HG02938 (cell line): Measurements from ENCODE around the gene DLX1.
"Not testable (repeated sequence)": the region's sequence is repeated elsewhere in the genome, so short reads cannot be mapped to it uniquely, and the experiment has no call there.

Source experiments
- ATAC-seq: cut with Tn5 transposase; IDR thresholded peaks from one replicate; pipeline ENCODE4 v1.9.1; 2021; ENCODE audit warnings: mild to moderate bottlenecking, moderate library complexity; ENCODE audit not compliant: unreplicated experiment

Gene DLX1

GRCh38 chr2:172063446-172063845 is 21.9 kb upstream of the DLX1 start:
- ATAC-seq = no peak

DNA sequence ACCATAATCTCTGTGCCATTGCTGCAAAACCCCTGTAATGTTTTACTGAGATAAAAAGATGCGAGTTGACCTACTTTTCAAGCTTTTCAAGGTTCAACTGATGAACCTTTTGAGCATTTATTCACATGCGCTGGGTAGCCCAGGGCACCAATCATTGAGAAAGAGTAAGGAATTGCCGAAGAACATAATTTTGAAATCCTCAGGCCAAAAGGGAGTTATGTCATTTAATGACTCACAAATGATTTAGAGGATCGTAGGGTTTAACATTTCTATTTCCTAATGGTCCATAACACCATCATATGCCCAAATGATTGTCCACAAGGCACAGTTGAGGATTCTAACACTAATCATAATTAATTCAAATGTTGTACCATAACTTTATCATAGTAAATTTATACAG is 20.2 kb upstream of the DLX1 start:
- no peak for ATAC-seq

- ATAC-seq = no peak
Observed at GRCh38 chr2:172066394-172066886, 18.9 kb upstream of the DLX1 start.

GRCh38 chr2:172067905-172068304 is 17.4 kb upstream of the DLX1 start:
- not testable (repeated sequence) for ATAC-seq

GRCh38 chr2:172070936-172071335 is 14.4 kb upstream of the DLX1 start:
- ATAC-seq = no peak

- ATAC-seq = no peak
Observed at GRCh38 chr2:172072303-172072702, 13.0 kb upstream of the DLX1 start.

GRCh38 chr2:172072706-172073105 is 12.6 kb upstream of the DLX1 start:
- ATAC-seq = no peak

GRCh38 chr2:172073518-172073917 is 11.8 kb upstream of the DLX1 start:
- ATAC-seq = no peak

DNA sequence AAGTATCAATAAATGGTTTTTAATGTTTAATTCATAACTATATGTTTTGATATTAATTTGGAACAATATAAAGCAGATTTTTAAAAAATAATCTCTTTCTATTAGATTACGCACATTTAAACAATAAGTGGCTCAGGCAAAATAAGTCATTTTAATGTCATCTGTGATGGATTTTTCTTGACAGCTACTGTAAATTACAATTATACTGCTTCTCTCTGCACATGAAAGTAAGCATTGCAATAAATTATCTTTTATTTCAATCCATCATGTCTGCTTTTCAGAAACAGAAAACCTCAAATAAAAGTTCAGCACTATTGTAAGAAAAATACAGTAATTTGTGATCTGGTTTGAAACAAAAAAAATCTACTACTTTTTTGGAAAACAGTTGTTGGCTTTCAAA is 11.1 kb upstream of the DLX1 start:
- no peak for ATAC-seq

DNA sequence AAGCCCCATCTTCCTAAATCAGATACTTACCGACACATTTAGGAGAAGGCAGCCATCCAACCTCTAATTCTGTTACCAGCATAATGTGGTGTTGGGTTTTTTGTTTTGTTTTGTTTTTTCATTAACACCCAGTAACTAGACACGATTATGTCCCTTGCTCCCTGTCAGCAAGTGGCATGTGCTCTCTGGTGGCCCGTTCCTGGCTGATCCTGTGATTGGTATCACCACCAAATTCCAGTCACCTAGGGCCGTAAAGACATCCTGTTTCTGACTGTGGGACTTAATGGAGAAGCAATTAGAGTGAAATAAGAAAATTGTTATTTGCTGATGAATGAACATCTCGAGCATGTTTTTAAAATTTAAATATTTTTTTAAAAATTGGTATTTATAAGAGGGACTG is 5.9 kb upstream of the DLX1 start:
- ATAC-seq = no peak

GRCh38 chr2:172079838-172080640 is 5.3 kb upstream of the DLX1 start:
- no peak for ATAC-seq

DNA sequence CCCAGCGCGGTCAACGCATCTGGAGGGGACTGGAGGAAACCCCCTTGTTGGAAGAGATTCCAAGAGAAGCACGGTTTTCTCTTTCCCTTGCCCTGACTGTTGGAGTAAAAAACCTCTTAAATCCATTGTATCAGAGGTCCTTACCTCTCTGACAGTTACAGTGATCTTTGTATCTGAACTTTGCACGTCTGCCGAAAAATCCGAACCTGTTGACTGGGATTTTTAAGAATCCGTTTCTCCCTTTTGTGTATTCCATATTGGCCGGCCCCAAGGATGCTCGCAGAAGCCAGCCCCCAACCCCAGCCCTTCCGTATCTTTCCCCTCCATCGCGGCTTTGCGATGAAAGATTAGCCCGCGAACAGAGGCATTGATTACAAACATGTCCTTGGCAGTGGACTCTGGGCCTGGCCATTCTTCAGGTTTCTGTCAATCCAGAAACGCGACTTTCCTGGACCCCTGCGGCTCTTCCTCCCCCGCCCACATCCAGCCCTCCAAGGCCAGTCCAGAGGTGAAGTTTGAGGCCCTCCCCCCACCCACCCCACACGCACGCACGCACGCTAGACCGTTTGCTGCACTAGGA is 4.6 kb upstream of the DLX1 start:
- ATAC-seq = no peak

DNA sequence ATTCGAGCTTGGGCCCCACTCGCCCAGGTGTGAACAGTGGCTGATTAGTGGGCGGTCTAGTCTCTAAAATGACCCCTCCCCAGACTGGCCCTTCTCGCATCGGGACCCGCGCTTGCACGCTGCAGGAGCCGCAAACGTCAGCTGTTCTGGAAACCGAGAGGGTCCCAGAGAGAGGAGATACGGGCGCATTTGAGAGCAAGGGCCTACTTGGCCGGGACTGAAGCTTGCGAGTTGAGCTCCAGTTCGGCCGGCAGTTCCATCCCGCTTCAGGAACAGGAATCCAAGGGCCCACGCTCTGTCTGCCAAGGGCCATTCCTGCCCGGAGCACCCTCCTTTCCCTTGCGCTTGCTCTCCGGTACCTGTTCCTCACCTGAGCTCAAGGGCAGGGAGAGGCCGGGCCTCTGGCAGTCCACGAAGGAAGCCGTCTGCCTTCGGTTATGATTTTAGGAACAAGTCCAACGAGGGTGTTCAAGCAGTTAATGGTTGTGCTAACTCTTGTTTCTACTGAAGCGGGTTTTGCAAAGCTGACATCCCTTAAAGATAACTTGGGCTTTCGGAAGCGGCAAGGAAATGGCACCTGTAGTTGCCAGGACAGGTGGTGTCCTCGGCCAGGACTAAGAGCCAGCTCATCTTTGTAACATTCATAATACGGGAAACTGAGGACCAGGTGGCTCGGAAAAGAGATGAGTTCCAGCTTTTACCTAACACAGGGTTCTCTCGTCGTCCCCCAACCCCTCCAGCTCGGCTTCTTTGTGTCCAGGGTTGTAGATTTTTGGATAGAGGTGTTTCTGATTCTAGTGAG is 3.9 kb upstream of the DLX1 start:
- no peak for ATAC-seq

- ATAC-seq = no peak
Observed at GRCh38 chr2:172082105-172082943, 3.0 kb upstream of the DLX1 start.

DNA sequence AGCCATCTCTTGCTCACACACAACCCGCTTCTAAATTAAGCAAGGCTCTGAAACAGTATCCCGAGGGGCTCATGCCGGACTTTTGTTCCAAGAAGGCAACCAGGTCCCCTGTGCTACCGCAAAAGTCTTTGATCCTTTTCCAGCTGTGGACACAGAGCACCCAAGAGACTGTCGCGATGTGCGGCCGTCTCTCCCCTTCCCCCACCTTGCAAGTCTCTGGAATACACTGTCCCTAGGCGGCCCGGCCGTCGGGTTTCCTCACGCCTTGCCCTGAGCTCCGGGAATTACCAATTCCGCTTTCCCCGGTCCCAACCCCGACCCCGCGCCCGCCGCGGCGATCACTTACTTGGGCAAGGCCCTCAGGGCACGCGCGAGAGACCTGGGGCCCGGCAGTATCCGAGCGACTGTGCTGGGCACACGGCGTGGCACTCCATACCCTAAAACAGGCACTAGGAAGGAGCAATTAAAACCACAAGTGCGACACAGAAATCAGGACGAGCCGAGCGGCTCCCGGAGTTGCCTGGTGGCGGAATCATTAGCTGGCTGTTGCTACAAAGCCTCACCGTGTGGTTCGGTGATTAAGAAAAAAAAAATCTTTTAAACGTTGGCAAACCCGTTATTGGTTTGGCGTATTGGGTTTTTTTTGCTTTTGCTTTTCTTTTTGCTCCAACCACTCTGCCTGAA is 2.2 kb upstream of the DLX1 start:
- no peak for ATAC-seq

DNA sequence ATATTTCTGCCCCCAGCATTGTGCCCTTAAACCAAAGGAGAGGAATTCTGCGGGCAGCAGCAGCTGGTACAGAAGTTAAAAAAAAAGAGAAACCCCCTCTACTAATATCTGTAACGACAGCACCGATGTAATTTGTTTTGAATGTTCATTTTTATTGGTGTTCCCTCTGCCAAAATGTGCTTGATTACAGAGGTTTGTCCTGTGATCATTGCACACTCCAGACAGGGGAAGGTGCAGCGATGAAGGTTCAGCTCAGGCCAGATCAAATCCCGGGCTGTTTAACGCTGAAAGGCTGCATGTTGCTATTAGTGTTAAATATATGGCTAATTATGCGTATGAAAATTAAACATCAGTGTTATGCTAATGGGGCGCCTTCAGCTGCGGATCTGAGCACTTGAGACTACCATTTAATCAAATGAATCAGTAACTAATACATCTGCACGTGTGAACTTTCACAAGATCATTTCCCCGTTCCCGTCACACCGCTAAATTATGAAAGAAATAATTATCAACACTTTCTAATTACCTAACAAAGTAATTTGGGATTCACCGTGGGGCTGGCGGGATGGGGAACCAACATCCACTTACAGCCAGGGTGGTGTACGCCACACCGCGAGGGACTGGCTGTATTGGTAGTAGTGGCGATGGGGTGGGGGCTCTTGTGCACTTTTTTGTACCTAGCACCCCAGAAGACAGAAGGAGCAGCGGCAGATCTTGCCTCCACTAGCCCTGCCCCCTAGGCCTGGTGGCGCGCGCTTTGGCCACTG is 1.5 kb upstream of the DLX1 start:
- ATAC-seq = no peak

- no peak for ATAC-seq
Observed at GRCh38 chr2:172084395-172084644, 987 bp upstream of the DLX1 start.

DNA sequence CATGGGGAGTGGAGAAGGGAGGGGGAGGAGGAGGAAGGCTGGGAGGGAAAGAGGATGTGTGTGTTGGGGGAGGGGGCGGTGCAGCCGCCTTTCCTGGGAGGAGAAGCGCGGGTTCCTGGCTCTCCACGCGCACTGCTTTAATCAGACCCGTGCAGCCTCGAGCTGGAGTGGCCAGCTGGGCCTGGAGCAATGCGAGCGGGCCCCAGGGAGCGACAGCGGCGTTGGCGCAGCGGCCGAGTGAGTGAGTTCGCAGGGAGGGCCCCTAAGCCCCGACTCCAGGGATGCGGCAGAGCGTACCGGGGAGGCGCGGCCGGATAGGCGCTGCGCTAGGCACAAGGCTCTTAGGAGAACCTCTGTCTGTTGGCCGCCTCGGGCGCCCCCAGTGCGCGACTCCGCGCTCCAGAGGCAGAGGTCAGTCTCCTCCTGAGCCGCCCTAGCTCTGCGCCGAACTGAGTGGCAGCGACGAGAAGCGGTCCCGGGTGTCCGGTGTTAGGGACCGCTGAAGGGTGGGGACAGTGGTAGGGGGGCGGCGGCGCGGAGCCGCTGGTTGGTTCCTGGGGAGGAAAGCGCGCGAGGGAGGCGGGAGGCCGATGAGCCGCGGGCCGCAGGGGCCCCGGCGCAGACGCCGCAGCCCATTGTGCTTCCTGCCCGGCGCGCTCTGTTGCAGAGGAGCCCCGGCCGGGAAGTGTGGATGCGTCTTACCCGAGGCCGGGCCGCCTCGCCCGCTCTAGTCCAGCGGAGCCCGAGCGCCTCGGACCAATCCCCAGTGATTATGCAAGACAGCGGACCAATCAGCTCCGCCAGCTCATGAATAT is 455 bp upstream of the DLX1 start:
- ATAC-seq = peak; percentile 80
